ENCODE results near the gene AIG1.

GRCh38 chr6:143026696-143027449 is 33.8 kb upstream of the AIG1 start:
- no peak for TF ChIP-seq POLR2A (IDR thresholded peaks at IDR 0.05; ENCODE audit: low read depth, low read length)
- TF ChIP-seq POLR2AphosphoS5 (IDR thresholded peaks at IDR 0.05; ENCODE audit: low read depth, low read length) = no peak
- TF ChIP-seq TAF1 (IDR thresholded peaks at IDR 0.05; ENCODE audit: borderline replicate concordance, low read depth, low read length) = no peak

All from GM12892 (cell line).